Fibroblast of skin of abdomen (primary cell): ENCODE results near the gene F13B.
"Not testable (repeated sequence)": the region's sequence is repeated elsewhere in the genome, so short reads cannot be mapped to it uniquely, and the experiment has no call there.

Experiments
- DNase-seq: peaks from one replicate; pipeline ENCODE4 v3.0.0-alpha.2; 2013

The F13B gene

DNA sequence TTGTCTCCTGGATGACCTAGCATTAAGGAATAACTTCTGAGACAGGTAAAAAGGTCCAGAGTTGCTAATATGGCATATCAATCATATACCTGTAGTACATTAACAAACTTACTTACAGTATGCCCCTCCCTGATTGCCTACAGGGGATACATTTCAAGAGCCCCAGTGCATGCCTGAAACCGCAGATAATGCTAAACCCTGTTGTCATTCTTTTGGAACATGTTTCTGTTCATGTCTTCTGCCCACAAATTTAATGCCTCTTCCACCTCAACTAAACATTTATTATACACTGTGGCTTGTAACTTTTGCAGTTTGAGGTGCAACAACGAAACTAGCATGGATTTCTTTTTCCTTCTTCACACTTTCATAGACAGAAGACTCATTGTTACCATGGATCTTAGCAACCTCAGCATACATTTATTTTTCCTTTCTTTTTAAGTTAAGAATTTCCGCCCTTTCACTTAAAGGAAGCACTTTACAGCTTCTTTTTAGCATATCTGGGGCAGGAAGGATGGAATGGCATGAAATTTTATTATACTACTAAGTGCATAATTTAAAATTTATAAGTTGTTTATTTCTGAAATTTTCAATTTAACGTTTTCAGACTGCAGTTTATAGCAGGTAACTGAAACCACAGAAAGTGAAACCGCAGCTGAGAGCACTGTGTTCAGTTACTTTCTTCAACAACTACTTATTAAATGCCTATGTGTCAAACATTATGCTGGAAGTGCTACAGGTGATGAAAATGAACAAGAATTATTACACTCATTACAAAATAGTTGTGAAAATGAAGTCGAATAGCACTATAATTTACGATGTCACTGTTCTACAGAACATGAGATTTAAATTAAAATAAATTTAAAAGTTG, 25.3 kb downstream of the F13B start:
- DNase-seq = no peak

DNA sequence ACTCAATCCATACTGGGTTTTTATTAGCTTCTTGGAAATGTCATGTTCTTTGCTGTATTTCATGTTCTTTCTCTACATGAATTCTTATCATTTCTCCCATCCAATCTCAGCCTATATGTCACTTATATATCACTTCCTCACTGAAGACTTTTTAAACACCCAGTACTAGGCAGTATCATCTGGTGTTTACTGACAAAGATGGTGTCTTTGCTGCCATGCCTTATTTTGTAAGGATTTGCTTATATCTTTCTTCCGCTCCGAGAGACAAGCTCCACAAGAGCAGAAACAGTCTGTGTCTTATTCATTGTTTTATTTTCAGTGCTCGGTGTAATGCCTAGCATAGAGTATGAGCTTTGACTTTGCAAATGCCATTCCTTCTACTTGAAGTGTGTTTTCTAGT, 30.2 kb downstream of the F13B start:
- no peak for DNase-seq

DNA sequence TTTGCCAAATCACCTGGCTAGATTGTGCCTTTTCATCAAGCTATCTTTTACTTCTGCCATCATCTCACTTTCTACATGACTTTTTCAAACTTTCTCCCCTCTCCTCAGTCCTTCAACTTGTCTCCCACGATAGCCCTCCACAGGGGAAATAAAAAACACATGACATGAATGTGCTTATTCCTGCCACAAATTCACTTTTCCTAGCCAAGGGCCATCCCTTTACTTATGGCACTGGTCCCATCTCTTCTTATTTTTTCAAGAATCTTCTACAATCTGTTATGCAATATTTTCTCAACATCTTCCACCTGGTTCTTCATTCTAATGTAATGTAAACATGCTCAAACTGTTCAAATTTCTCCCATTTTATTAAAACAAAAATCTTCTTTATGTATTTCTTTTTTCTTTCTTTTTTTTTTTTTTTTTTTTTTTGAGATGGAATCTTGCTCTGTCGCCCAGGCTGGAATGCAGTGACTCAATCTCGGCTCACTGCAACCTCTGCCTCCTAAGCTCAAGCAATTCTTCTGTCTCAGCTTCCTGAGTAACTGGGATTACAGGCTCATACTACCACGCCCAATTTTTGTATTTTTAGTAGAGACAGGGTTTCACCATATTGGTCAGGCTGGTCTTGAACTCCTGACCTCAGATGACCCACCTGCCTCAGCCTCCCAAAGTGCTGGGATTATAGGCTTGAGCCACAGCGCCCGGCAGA, 32.3 kb downstream of the F13B start:
- peak; percentile 80 for DNase-seq

- peak; percentile 10 for DNase-seq
Observed at GRCh38 chr1:197029749-197030148, 37.3 kb downstream of the F13B start.

DNA sequence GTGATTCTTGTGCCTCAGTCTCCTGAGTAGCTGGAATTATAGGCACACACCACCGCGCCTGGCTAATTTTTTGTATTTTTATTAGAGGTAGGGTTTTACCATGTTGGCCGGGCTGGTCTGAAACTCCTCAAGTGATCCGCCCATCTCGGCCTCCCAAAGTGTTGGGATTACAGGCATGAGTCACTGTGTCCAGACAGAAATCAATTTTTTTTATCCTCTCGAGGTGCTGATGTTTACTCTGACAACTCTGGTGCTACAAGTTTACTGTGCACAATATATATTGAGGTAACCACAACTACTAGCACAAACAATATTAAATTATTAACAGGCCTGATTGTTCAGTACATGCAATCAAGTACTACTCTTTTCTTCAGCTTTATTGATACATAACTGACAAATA, 39.7 kb downstream of the F13B start:
- DNase-seq = no peak

DNA sequence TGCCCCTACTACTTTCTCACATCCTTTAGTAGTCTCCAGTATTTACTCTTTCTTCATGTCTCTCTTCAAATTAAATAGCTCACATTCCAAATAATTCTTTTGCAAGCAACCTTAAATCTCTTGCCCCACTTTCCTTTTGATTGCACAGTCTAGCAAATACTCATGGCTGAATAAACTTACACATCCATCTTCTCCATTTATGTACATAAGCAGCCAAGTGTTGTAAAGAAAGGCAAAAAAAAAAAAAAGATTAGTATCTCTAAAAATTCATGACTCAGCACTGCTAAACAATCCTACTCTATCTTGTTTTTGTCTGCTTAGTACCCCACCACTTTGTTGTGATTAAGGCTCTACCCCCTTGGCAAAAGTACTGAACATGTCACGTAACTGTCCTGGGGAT, 42.6 kb downstream of the F13B start:
- DNase-seq = peak; percentile 51

DNA sequence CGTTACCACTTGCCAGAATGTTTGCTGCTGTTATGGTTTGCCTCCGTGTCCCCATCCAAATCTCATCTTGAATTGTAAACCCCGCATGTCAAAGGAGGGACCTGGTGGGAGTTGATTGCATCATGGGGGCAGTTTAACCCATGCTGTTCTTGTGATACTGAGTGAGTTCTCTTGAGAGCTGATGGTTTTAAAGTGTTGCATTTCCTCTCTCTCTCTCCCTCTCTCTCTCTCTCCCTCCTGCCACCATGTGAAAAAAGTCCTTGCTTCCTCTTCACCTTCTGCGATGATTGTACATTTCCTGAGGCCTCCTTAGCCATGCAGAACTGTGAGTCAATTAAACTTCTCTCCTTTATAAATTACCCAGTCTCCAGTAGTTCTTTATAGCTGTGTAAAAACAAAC, 45.3 kb downstream of the F13B start:
- DNase-seq = no peak

GRCh38 chr1:197017558-197018146, 49.4 kb downstream of the F13B start:
- DNase-seq = no peak

GRCh38 chr1:197016751-197017150, 50.3 kb downstream of the F13B start:
- DNase-seq = no peak

GRCh38 chr1:197013234-197013633, 53.8 kb downstream of the F13B start:
- no peak for DNase-seq

- DNase-seq = no peak
Observed at GRCh38 chr1:197011614-197012013, 55.4 kb downstream of the F13B start.

- DNase-seq = no peak
Observed at GRCh38 chr1:197008861-197009260, 58.2 kb downstream of the F13B start.

- no peak for DNase-seq
Observed at GRCh38 chr1:197003132-197003531, 63.9 kb downstream of the F13B start.

DNA sequence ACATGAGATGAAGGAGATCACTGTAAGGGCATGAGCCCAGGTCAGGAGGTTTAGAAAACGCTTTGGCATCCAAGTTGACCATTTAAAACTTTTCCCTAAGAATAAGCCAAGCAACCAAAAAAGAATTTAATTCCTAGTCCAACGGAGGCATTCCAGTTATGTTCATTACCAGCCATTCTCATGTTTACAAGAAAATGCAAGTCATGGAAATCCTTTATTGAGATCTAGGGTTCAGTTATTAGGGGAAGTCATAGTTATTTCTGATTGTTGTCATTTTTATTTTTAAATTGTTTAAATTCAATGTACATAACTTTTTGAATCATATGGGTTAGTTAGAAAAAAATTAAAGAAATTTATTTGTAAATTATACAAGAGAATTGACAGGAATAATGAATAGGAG, 65.2 kb downstream of the F13B start:
- no peak for DNase-seq

DNA sequence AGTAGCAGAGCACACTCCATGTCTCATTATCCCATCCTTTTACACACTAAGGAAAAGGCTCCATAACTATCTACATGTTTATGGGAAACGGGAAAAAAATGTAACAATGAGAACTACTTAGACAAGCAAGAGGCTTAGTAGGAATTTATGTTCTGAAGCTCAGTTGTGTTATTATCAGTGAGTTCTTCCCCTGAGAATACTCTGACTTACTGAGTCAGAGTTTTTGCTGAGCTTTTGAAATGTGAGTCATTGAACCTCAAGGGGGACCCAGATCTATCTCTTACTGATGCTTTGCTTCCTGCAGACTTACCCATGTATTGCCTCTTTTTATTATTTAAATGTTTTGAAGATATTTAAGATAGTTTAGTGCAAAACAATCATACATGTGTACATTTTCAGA, 69.6 kb downstream of the F13B start:
- peak; percentile 80 for DNase-seq

GRCh38 chr1:196993916-196994315, 73.1 kb downstream of the F13B start:
- no peak for DNase-seq

DNA sequence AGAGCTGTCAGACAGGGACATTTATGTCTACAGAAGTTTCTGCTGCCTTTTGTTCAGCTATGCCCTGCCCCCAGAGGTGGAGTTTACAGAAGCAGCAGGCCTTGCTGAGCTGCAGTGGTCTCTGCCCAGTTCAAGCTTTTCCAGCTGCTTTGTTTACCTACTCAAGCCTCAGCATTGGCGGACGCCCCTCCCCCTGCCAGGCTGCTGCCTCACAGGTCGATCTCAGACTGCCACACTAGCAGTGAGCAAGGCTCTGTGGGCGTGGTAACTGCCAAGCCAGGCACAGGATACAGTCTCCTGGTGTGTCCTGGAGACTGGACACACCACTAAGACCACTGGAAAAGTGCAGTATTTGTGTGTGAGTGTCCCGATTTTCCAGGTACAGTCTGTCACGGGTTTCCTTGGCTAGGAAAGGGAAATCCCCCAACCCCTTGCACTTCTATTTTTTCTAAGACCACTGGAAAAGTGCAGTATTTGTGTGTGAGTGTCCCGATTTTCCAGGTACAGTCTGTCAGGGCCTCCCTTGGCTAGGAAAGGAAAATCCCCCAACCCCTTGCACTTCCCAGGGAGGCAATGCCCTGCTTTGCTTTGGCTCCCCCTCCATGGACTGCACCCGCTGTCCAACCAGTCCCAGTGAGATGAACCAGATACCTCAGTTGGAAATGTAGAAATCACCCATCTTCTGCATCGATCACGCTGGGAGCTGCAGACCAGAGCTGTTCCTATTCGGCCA, 75.0 kb downstream of the F13B start:
- DNase-seq = not testable (repeated sequence)
